ENCODE data around the gene ZNF428.

DNA sequence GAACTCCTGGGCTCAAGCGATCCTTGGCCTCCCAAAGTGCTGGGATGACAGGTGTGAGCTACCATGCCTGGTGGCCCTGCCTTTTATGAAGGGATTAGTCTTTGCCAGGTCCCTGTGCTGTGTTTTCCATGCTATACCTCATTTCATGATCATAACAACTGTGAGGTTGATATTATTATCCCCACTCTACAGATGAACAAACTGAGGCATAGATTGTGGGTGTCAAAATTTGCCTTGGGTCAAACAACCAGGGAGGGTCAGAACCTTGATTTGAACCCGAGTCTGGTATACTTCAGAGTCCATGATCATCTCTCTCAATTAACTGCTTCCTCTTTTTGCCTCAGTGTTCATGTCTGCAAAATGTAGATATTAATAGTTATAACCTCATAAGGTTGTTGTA is 36.9 kb downstream of the ZNF428 start:
- TF ChIP-seq POLR2A (IDR thresholded peaks at IDR 0.05; ENCODE audit: low read depth, low read length), result no peak
- no peak for TF ChIP-seq SPI1 (IDR thresholded peaks at IDR 0.05; ENCODE audit: low read depth, low read length)
- no peak for TF ChIP-seq TAF1 (IDR thresholded peaks at IDR 0.05; ENCODE audit: low read depth, low read length)

All from GM12891 (cell line).